Measurements from ENCODE around the gene TOP2B. TPM values are rescaled to one million over a fixed set of nuclear protein-coding genes. Genes with fewer than 3 reads are reported as not detected.

TOP2B gene
- polyA plus RNA-seq, 1 experiment: 13.6 TPM

DNA sequence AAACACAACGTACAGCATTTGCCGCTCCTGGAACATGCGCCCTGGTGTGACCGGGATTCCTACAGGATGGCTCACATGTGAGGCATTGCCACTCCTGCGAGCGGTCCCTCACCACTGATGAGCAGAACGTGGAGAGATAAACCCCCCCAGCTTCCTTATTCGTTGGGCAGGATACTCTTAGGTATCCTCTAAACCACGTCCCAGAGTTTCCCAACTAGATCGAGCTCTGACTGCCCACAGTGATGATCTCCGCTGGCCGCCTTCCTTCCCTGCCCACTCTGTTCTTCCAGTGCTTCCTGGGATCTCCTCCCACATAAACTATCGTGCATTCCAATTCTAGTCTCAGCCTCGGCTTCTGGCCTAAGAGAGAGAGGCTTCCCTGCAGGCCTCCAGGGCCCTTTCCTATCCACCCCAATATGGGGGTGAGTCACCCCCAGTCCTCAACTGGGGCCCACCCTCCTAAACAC lies 91.8 kb downstream of the TOP2B start:
- DNase-seq (ENCODE audit: low read depth): peak; percentile 50
- no peaks in the 10 kb centered on the region for H3K36me3 ChIP-seq (ENCODE audit: control insufficient read depth, insufficient read depth, low read length)
- H3K27me3 ChIP-seq (ENCODE audit: control insufficient read depth, insufficient read depth, low read length): no peaks in the 10 kb centered on the region
- POLR2A ChIA-PET: interaction anchor here (0.6 kb wide), 1 partner anchor 10 kb away, joined by 5 read pairs; no protein-coding TSS in a partner anchor
- CTCF ChIA-PET: interaction anchor here (1.3 to 2.6 kb wide), 4 partner anchors 12 to 132 kb away, joined by 3 to 8 read pairs (median 4); no protein-coding TSS in a partner anchor
- no peak for TF ChIP-seq CTCF (IDR thresholded peaks at IDR 0.05; ENCODE audit: insufficient read depth, low read depth, low read length)
- no peak overlapping the region for H3K4me3 ChIP-seq (ENCODE audit: low read depth, low read length)

GRCh38 chr3:25572336-25572735 lies 92.4 kb downstream of the TOP2B start:
- CTCF ChIA-PET: interaction anchor here (1.4 kb wide), 1 partner anchor 12 kb away, joined by 3 read pairs; no protein-coding TSS in a partner anchor
- H3K27me3 ChIP-seq (ENCODE audit: control insufficient read depth, insufficient read depth, low read length): no peaks in the 10 kb centered on the region
- no peak for TF ChIP-seq CTCF (IDR thresholded peaks at IDR 0.05; ENCODE audit: insufficient read depth, low read depth, low read length)
- POLR2A ChIA-PET: interaction anchor here (0.6 kb wide), 1 partner anchor 11 kb away, joined by 5 read pairs; no protein-coding TSS in a partner anchor
- no peak for DNase-seq (ENCODE audit: low read depth)
- H3K4me3 ChIP-seq (ENCODE audit: low read depth, low read length): no peak overlapping the region
- H3K36me3 ChIP-seq (ENCODE audit: control insufficient read depth, insufficient read depth, low read length): no peaks in the 10 kb centered on the region

- no peak for DNase-seq (ENCODE audit: low read depth)
- CTCF ChIA-PET: no interaction called here
- Histone ChIP-seq H3K4me3 (ENCODE audit: low read depth, low read length) (no peak overlapping the region), H3K27me3 (ENCODE audit: control insufficient read depth, insufficient read depth, low read length) (no peaks in the 10 kb centered on the region), H3K36me3 (ENCODE audit: control insufficient read depth, insufficient read depth, low read length) (no peaks in the 10 kb centered on the region)
- POLR2A ChIA-PET: no interaction called here
- TF ChIP-seq CTCF (IDR thresholded peaks at IDR 0.05; ENCODE audit: insufficient read depth, low read depth, low read length): no peak
Observed at GRCh38 chr3:25571285-25571684, 93.4 kb downstream of the TOP2B start.

DNA sequence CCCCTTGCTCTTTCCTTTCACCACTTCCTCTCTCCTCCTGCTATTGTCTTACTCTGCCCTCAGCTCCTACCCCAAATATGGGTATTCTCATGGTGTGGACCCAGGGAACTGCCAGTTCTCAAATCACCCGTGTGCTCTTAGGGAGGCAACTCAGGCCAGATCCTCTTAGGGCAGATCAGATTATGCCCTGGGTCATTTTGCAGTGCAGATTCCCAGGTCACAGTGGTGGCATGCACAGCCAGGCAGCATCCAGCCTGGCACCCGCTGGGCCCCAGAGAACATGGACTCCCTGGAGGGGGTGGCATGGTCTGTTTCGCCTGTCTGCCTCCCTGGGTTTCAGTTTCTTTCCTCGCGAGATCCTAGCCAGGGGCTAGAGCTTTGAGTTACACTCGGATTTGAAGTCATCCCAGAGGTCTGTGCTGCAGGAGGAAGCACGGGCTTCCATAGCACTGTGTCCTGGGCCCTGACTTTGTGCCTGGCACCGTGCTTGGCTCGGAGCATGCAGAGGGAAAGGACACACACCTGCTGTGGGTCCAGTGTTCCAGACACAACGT lies 96.1 kb downstream of the TOP2B start:
- no peak overlapping the region for H3K4me3 ChIP-seq (ENCODE audit: low read depth, low read length)
- H3K27me3 ChIP-seq (ENCODE audit: control insufficient read depth, insufficient read depth, low read length): no peaks in the 10 kb centered on the region
- TF ChIP-seq CTCF (IDR thresholded peaks at IDR 0.05; ENCODE audit: insufficient read depth, low read depth, low read length): no peak
- ChIA-PET POLR2A (no interaction called here), CTCF (interaction anchor here (1.2 kb wide), 1 partner anchor 12 kb away, joined by 3 read pairs; no protein-coding TSS in a partner anchor)
- no peaks in the 10 kb centered on the region; the same call in 1 of the 2 replicates for H3K36me3 ChIP-seq (ENCODE audit: control insufficient read depth, insufficient read depth, low read length)
- no peak for DNase-seq (ENCODE audit: low read depth)

GRCh38 chr3:25567806-25568524 lies 96.7 kb downstream of the TOP2B start:
- ChIA-PET CTCF (no interaction called here), POLR2A (no interaction called here)
- Histone ChIP-seq H3K4me3 (ENCODE audit: low read depth, low read length) (no peak overlapping the region), H3K36me3 (ENCODE audit: control insufficient read depth, insufficient read depth, low read length) (no peaks in the 10 kb centered on the region; the same call in 1 of the 2 replicates), H3K27me3 (ENCODE audit: control insufficient read depth, insufficient read depth, low read length) (no peaks in the 10 kb centered on the region)
- no peak for DNase-seq (ENCODE audit: low read depth)
- no peak for TF ChIP-seq CTCF (IDR thresholded peaks at IDR 0.05; ENCODE audit: insufficient read depth, low read depth, low read length)
